ENCODE data around the gene SEPTIN10. TPM values are rescaled to one million over a fixed set of nuclear protein-coding genes. Genes with fewer than 3 reads are reported as not detected.
"Not testable (repeated sequence)": the region's sequence is repeated elsewhere in the genome, so short reads cannot be mapped to it uniquely, and the experiment has no call there.

SEPTIN10 gene
- total RNA-seq, 2 donors from 2014 or later, result 3.0 to 7.5 TPM

GRCh38 chr2:109555346-109555900 lies 58.3 kb downstream of the SEPTIN10 start:
- no peaks in the 10 kb centered on the region for H3K9me3 Mint-ChIP-seq
- H3K27me3 Mint-ChIP-seq, result no peaks in the 10 kb centered on the region
- no peak overlapping the region for H3K27ac Mint-ChIP-seq
- ATAC-seq (replicated peaks), result no peak
- no peaks in the 10 kb centered on the region for H3K4me1 Mint-ChIP-seq
- no peaks in the 10 kb centered on the region for H3K36me3 Mint-ChIP-seq (ENCODE audit: low read depth)
- H3K4me3 Mint-ChIP-seq, result no peak overlapping the region

DNA sequence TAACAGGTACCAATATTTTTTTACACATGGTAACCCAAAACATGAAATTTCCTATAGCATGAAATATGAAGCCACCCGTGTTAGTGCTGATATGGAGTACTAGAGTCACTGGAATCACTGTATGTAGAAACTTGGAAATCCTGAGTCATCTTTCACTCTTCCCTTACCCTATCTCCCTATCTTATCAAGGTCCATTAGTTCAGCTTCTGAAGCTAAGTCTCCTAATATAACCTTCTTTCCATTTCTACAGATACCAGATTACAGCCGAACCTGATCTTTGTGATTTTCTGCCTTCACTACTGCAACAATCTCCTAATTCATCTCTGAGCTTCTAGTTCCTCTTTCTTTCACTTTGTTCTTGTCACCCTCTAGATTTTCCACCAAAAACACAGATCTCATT lies 59.0 kb downstream of the SEPTIN10 start:
- H3K36me3 Mint-ChIP-seq (ENCODE audit: low read depth), result no peaks in the 10 kb centered on the region
- H3K27me3 Mint-ChIP-seq, result no peaks in the 10 kb centered on the region
- no peak overlapping the region for H3K27ac Mint-ChIP-seq
- H3K4me1 Mint-ChIP-seq, result no peaks in the 10 kb centered on the region
- no peak for ATAC-seq (replicated peaks)
- H3K4me3 Mint-ChIP-seq, result no peak overlapping the region
- H3K9me3 Mint-ChIP-seq, result no peaks in the 10 kb centered on the region

- ATAC-seq (replicated peaks), result no peak
- H3K36me3 Mint-ChIP-seq (ENCODE audit: low read depth), result no peaks in the 10 kb centered on the region
- no peaks in the 10 kb centered on the region for H3K4me1 Mint-ChIP-seq
- no peak overlapping the region for H3K27ac Mint-ChIP-seq
- H3K9me3 Mint-ChIP-seq, result no peaks in the 10 kb centered on the region
- no peak overlapping the region for H3K4me3 Mint-ChIP-seq
- H3K27me3 Mint-ChIP-seq, result peaks cover 4% of the 10 kb centered on the region
These were observed 64.7 kb downstream of the SEPTIN10 start for GRCh38 chr2:109549016-109549590.

DNA sequence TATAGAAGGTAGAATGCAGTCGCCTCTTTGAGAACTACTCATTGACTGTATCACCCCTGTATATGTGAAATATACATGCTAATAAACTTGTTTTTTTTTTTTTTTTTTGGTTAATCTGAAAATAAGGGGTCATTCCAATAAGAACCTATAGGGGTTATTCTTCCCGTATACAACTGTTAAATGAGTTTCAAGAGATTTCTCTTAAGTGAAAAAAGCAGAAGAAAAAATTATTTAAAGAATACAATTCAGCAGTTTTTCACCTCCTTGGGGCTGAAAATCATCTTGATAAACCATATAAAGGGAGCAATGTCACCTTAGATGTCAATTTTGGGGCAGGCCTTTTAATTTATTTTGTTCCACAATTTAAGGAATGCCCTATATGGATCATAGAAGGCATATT lies 66.5 kb downstream of the SEPTIN10 start:
- H3K36me3 Mint-ChIP-seq (ENCODE audit: low read depth), result no peaks in the 10 kb centered on the region
- H3K9me3 Mint-ChIP-seq, result no peaks in the 10 kb centered on the region
- ATAC-seq (replicated peaks), result no peak
- H3K27me3 Mint-ChIP-seq, result peaks cover 4% of the 10 kb centered on the region
- H3K4me1 Mint-ChIP-seq, result no peaks in the 10 kb centered on the region
- no peak overlapping the region for H3K27ac Mint-ChIP-seq
- no peak overlapping the region for H3K4me3 Mint-ChIP-seq

GRCh38 chr2:109545828-109546713 lies 67.7 kb downstream of the SEPTIN10 start:
- Mint-ChIP-seq H3K27me3 (peaks cover 4% of the 10 kb centered on the region), H3K9me3 (no peaks in the 10 kb centered on the region), H3K27ac (no peak overlapping the region), H3K4me1 (no peaks in the 10 kb centered on the region), H3K36me3 (ENCODE audit: low read depth) (no peaks in the 10 kb centered on the region), H3K4me3 (no peak overlapping the region)
- peak; percentile 74 for ATAC-seq (replicated peaks)

- peaks cover 4% of the 10 kb centered on the region for H3K27me3 Mint-ChIP-seq
- H3K27ac Mint-ChIP-seq, result no peak overlapping the region
- H3K4me1 Mint-ChIP-seq, result no peaks in the 10 kb centered on the region
- H3K9me3 Mint-ChIP-seq, result no peaks in the 10 kb centered on the region
- H3K4me3 Mint-ChIP-seq, result no peak overlapping the region
- no peak for ATAC-seq (replicated peaks)
- no peaks in the 10 kb centered on the region for H3K36me3 Mint-ChIP-seq (ENCODE audit: low read depth)
These were observed 71.4 kb downstream of the SEPTIN10 start for GRCh38 chr2:109542384-109542783.

- Mint-ChIP-seq H3K9me3 (no peaks in the 10 kb centered on the region), H3K4me1 (no peaks in the 10 kb centered on the region), H3K36me3 (ENCODE audit: low read depth) (no peaks in the 10 kb centered on the region), H3K4me3 (no peak overlapping the region), H3K27me3 (peaks cover 16% of the 10 kb centered on the region), H3K27ac (no peak overlapping the region)
- ATAC-seq (replicated peaks), result no peak
These were observed 75.2 kb downstream of the SEPTIN10 start for GRCh38 chr2:109538546-109538945.

DNA sequence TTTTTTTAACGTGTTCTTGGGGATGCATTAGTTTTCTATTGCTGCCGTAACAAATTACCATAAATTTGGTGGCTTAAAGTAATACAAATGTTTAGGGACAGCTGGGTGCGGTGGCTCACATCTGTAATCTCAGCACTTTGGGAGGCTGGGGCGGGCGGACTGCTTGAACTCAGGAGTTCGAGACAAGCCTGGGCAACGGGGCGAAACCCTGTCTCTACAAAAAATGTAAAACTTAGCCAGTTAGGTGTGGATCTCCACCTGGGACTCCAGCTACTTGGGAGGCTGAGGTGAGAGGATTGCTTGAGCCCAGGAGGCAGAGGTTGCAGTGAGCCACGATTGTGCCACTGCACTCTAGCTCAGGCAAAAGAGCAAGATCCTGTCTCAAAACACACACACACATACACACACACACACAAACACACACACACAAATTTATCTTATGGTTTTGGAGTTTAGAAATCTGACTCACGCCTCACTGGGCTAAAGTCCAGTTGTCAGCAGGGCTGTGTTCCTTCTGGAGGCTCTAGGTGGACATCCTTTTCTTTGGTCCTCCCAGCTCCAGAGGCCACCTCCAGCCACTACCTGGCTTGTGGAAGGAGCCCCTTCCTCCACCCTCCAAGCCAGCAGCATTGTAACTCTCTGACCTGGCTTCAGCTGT lies 76.1 kb downstream of the SEPTIN10 start:
- Mint-ChIP-seq H3K4me1 (no peaks in the 10 kb centered on the region), H3K36me3 (ENCODE audit: low read depth) (no peaks in the 10 kb centered on the region), H3K27me3 (peaks cover 16% of the 10 kb centered on the region), H3K4me3 (no peak overlapping the region), H3K27ac (no peak overlapping the region), H3K9me3 (no peaks in the 10 kb centered on the region)
- ATAC-seq (replicated peaks), result no peak

DNA sequence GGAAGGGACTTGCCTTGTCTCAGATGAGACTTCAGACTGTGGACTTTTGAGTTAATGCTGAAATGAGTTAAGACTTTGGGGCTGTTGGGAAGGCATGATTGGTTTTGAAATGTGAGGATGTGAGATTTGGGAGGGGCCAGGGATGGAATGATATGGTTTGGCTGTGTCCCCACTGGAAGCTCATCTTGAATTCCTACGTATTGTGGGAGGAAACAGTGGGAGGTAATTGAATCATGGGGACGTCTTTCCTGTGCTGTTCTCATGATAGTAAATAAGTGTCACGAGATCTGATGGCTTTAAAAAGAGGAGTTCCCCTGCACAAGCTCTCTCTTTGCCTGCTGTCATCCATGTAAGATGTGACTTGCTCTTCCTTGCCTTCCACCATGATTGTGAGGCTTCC lies 77.2 kb downstream of the SEPTIN10 start:
- peaks cover 22% of the 10 kb centered on the region for H3K27me3 Mint-ChIP-seq
- H3K27ac Mint-ChIP-seq; H3K4me3 Mint-ChIP-seq; H3K4me1 Mint-ChIP-seq; H3K36me3 Mint-ChIP-seq (ENCODE audit: low read depth); H3K9me3 Mint-ChIP-seq; ATAC-seq (replicated peaks): not testable (repeated sequence)

GRCh38 chr2:109535217-109535946 lies 78.4 kb downstream of the SEPTIN10 start:
- ATAC-seq (replicated peaks), result no peak
- H3K36me3 Mint-ChIP-seq (ENCODE audit: low read depth), result no peaks in the 10 kb centered on the region

DNA sequence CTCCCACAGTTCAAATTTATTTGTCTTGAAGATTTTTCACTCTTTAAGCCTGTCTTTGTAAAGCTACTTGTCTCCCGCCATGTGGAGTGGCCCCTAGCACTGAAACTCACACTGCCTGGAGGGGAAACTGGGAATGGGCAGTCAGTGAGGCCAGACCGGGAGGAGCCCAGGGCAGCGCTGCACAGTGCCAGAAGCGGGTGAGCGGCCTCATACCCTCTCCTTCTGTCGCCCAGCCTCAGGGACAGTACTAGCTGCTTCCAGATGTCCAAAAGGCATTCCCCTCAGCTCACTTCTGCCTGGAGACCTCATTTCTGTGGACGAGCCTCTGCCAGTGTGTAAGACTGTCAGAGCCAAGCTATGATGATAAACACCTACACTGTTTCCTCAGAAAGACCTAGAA lies 79.9 kb downstream of the SEPTIN10 start:
- H3K27ac Mint-ChIP-seq, result no peak overlapping the region
- H3K27me3 Mint-ChIP-seq, result peaks cover 23% of the 10 kb centered on the region
- ATAC-seq (replicated peaks), result no peak
- H3K9me3 Mint-ChIP-seq, result no peaks in the 10 kb centered on the region
- H3K36me3 Mint-ChIP-seq (ENCODE audit: low read depth), result no peaks in the 10 kb centered on the region
- no peak overlapping the region for H3K4me3 Mint-ChIP-seq
- H3K4me1 Mint-ChIP-seq, result no peaks in the 10 kb centered on the region

More at GRCh38 chr2:109535217-109535946, 78.4 kb downstream of the SEPTIN10 start:
- Mint-ChIP-seq H3K27ac (no peak overlapping the region), H3K4me3 (no peak overlapping the region), H3K27me3 (peaks cover 24% of the 10 kb centered on the region), H3K4me1 (no peaks in the 10 kb centered on the region), H3K9me3 (no peaks in the 10 kb centered on the region)

DNA sequence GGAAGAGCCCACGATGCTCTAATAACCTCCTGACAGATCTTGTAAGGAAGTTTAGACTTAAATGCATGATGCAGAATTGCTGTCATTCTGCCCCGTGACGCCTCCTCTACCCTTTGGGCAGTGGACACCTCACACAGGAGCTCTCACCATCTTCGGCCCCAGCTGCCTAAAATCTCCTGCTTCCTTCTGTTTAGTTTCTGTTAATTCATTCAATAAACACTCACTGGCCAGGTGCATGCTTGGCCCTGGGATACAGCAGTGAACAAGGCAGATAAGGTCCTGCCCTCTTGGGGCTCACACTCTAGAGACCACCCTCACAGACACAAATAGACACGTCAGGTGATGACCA lies 81.1 kb downstream of the SEPTIN10 start:
- Mint-ChIP-seq H3K27me3 (peaks cover 30% of the 10 kb centered on the region), H3K4me3 (no peak overlapping the region), H3K27ac (no peak overlapping the region), H3K9me3 (no peaks in the 10 kb centered on the region), H3K4me1 (no peaks in the 10 kb centered on the region), H3K36me3 (ENCODE audit: low read depth) (no peaks in the 10 kb centered on the region)
- ATAC-seq (replicated peaks), result no peak

GRCh38 chr2:109531896-109532727 lies 81.7 kb downstream of the SEPTIN10 start:
- Mint-ChIP-seq H3K27ac (no peak overlapping the region), H3K36me3 (ENCODE audit: low read depth) (no peaks in the 10 kb centered on the region), H3K27me3 (peaks cover 35% of the 10 kb centered on the region), H3K4me3 (no peak overlapping the region), H3K9me3 (no peaks in the 10 kb centered on the region), H3K4me1 (no peaks in the 10 kb centered on the region)
- no peak for ATAC-seq (replicated peaks)
